Cardiac fibroblast (primary cell): ENCODE results near the gene SFRP5.

Experiments used
- DNase-seq, 2 donors: peaks; one replicate each; pipeline versions ENCODE4 v3.0.0 to v3.0.0-alpha.2; 2010; ENCODE audit warnings: low read depth in 2 of 2
- H3K4me3 ChIP-seq, 2 donors: replicated peaks in 1 of 2; 1 replicate in 1 of 2; 2 replicates in 1 of 2; pipeline ENCODE4 v1.5.1; 2011; ENCODE audit warnings: low read depth in 2 of 2, low read length in 2 of 2, mild to moderate bottlenecking in 2 of 2, moderate library complexity in 1 of 2
- TF ChIP-seq, protein P1 (sequence below): IDR thresholded peaks from one replicate; pipeline ENCODE4 v1.5.1; 2011; ENCODE audit warnings: low read depth, mild to moderate bottlenecking, low read length, inconsistent platforms

Gene SFRP5, protein sequence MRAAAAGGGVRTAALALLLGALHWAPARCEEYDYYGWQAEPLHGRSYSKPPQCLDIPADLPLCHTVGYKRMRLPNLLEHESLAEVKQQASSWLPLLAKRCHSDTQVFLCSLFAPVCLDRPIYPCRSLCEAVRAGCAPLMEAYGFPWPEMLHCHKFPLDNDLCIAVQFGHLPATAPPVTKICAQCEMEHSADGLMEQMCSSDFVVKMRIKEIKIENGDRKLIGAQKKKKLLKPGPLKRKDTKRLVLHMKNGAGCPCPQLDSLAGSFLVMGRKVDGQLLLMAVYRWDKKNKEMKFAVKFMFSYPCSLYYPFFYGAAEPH

GRCh38 chr10:97771913-97772823, at the start of gene SFRP5:
TSS of gene SFRP5 (minus strand) at chr10:97771999. CDS start at chr10:97771833, 166 bp downstream.
- TF ChIP-seq, protein P1, sequence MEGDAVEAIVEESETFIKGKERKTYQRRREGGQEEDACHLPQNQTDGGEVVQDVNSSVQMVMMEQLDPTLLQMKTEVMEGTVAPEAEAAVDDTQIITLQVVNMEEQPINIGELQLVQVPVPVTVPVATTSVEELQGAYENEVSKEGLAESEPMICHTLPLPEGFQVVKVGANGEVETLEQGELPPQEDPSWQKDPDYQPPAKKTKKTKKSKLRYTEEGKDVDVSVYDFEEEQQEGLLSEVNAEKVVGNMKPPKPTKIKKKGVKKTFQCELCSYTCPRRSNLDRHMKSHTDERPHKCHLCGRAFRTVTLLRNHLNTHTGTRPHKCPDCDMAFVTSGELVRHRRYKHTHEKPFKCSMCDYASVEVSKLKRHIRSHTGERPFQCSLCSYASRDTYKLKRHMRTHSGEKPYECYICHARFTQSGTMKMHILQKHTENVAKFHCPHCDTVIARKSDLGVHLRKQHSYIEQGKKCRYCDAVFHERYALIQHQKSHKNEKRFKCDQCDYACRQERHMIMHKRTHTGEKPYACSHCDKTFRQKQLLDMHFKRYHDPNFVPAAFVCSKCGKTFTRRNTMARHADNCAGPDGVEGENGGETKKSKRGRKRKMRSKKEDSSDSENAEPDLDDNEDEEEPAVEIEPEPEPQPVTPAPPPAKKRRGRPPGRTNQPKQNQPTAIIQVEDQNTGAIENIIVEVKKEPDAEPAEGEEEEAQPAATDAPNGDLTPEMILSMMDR = no peak
- no peak for DNase-seq
- H3K4me3 ChIP-seq = peak within 1 kb of the TSS; percentile 5 to 25

DNA sequence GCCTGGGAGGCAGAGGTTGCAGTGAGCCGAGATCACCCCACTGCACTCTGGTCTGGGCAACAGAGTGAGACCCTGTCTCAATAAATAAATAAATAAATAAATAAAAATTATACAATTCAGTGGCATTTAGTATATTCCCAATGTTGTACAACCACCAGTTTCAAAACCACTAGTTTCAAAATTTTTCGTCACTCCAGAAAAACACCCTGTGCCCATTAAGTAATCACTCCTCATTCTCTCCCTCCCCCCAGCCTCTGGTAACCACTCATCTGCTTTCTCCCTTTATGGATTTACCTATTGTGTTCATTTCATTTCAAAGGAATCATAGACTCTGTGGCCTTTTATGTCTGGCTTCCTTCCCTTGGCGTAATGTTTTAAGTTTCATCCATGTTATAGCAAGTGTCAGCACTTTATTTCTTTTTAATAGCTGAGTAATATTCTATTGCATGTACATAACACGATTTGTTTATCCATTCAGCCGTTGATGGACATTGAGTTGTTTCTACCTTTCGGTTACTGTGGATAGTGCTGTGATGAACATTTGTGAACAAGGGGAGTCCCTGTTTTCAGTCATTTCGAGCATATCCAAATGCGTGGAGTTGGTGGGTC, 48.4 kb upstream of the SFRP5 start:
- no peak overlapping the region for H3K4me3 ChIP-seq
- TF ChIP-seq, protein P1 = no peak
- no peak for DNase-seq

- TF ChIP-seq, protein P1 = no peak
- DNase-seq = no peak
- no peak overlapping the region for H3K4me3 ChIP-seq
Measured at GRCh38 chr10:97818572-97818971, 46.8 kb upstream of the SFRP5 start.

GRCh38 chr10:97816609-97817008, 44.8 kb upstream of the SFRP5 start:
- TF ChIP-seq, protein P1 = no peak
- H3K4me3 ChIP-seq = no peak overlapping the region
- no peak for DNase-seq

DNA sequence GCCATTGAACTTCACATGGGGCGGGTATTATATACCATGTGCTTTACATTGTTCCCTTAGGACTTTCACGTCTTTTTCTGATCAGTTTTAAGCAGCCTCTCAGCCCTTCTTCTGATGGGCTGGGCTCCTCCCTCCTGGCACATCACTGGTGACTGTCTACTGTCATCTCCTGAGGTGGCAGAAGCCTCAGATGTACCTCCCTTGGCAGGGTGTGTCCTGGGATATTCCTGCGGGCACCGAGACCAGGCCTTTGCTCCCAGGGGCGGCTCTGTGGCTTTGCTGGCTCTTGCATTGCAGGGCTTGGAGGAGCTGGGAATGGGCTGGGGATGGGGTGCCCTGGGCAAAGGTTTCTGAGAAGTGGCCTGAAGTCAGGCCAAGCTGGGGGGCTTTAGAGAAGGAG, 43.2 kb upstream of the SFRP5 start:
- H3K4me3 ChIP-seq = no peak overlapping the region
- no peak for DNase-seq
- TF ChIP-seq, protein P1 = no peak

DNA sequence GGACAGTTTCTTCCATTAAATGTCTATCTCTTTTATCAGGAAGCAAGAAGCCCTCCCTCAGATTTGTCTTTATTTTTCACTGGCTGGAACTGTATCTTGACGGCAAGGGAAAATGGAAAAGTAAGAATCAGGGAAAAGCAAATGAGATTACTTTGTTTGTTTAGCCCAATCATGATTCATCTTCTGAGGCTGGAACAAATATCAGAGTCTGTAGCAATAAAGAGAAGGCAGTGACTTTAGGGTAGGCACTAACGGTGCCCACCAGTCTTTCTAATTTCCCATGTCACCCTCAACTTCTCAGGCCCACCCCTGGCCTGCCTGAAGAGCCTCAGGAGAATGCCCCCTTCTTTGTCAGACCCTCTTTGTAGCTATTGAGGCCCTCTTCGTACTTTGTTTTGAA, 41.5 kb upstream of the SFRP5 start:
- H3K4me3 ChIP-seq = no peak overlapping the region
- no peak for DNase-seq
- TF ChIP-seq, protein P1 = no peak
